HEK293 (cell line): ENCODE results near the gene ABCA2.
A peak's percentile ranks its signal among the peaks of the same experiment; 100 is the strongest.

Experiments used
- CTCF ChIA-PET: fragments of 350-600 bp; formaldehyde crosslinking; extraction: SDS; loops from one replicate; lab custom pipeline; 2021; ENCODE audit warnings: antibody characterized with exemption; lab: Yijun Ruan, JAX
- POLR2A ChIA-PET: fragments of 300-600 bp; formaldehyde crosslinking; extraction: SDS; loops from one replicate; lab custom pipeline; 2020; ENCODE audit warnings: antibody characterized with exemption, inconsistent platforms; lab: Yijun Ruan, JAX
- H3K27ac ChIP-seq: fragments of 200-500 bp; sonication (Bioruptor generic); 2 replicates; pipeline ENCODE4 v1.5.1; 2014; ENCODE audit warnings: low read depth, low read length, control low read depth, inconsistent platforms; ENCODE audit errors: extremely low read depth
- H3K36me3 ChIP-seq, 2 experiments: fragments of 200-500 bp in 1 of 2; sonication (Bioruptor generic) in 1 of 2; 1 replicate in 1 of 2; 2 replicates in 1 of 2; pipeline ENCODE4 v1.5.1; 2014 to 2017; ENCODE audit warnings: inconsistent platforms in 2 of 2, low read length in 2 of 2; ENCODE audit not compliant: control insufficient read depth in 2 of 2, insufficient read depth in 1 of 2
- H3K4me1 ChIP-seq: fragments of 200-500 bp; sonication (Bioruptor generic); 2 replicates; pipeline ENCODE4 v1.5.1; 2014; ENCODE audit warnings: mild to moderate bottlenecking, low read length, inconsistent platforms; ENCODE audit not compliant: control insufficient read depth, insufficient read depth
- H3K4me3 ChIP-seq: 2 replicates; pipeline ENCODE4 v1.5.1; 2011; ENCODE audit warnings: low read depth, mild to moderate bottlenecking, control low read depth, low read length, moderate library complexity
- H3K9me3 ChIP-seq: fragments of 200-500 bp; sonication (Bioruptor generic); 2 replicates; pipeline ENCODE4 v1.5.1; 2014; ENCODE audit warnings: low read depth, low read length, inconsistent platforms; ENCODE audit not compliant: control insufficient read depth, insufficient read depth
- GLIS2 ChIP-seq: fragments of 450-650 bp; formaldehyde crosslinking; IDR thresholded peaks from 2 replicates; pipeline ENCODE4 v1.5.1; 2016; ENCODE audit warnings: missing biosample characterization, missing genetic modification characterization
- KLF1 ChIP-seq: fragments of 450-650 bp; formaldehyde crosslinking; IDR thresholded peaks from 2 replicates; pipeline ENCODE4 v1.5.1; 2016; ENCODE audit warnings: missing biosample characterization, missing genetic modification characterization
- ZIC2 ChIP-seq: fragments of 450-650 bp; formaldehyde crosslinking; IDR thresholded peaks from 2 replicates; pipeline ENCODE4 v1.5.1; 2016; ENCODE audit warnings: missing biosample characterization, missing genetic modification characterization
- ZNF24 ChIP-seq: fragments of 450-650 bp; formaldehyde crosslinking; IDR thresholded peaks from 2 replicates; pipeline ENCODE4 v1.5.1; 2016; ENCODE audit warnings: missing biosample characterization, missing genetic modification characterization
- ZNF248 ChIP-seq: fragments of 450-650 bp; formaldehyde crosslinking; IDR thresholded peaks from 2 replicates; pipeline ENCODE4 v1.5.1; 2017; ENCODE audit warnings: missing biosample characterization, missing genetic modification characterization
- ZNF354C ChIP-seq: fragments of 450-650 bp; formaldehyde crosslinking; IDR thresholded peaks from 2 replicates; pipeline ENCODE4 v1.5.1; 2016; ENCODE audit warnings: missing biosample characterization, missing genetic modification characterization, low read depth, borderline replicate concordance
- ZNF366 ChIP-seq: fragments of 450-650 bp; formaldehyde crosslinking; conservative IDR thresholded peaks from 2 replicates; pipeline ENCODE4 v1.5.1; 2016; ENCODE audit warnings: missing biosample characterization, missing genetic modification characterization
- ZNF548 ChIP-seq: fragments of 450-650 bp; formaldehyde crosslinking; IDR thresholded peaks from 2 replicates; pipeline ENCODE4 v1.5.1; 2016; ENCODE audit warnings: missing biosample characterization, missing genetic modification characterization
- ZNF600 ChIP-seq: fragments of 450-650 bp; formaldehyde crosslinking; IDR thresholded peaks from 2 replicates; pipeline ENCODE4 v1.5.1; 2016; ENCODE audit warnings: missing biosample characterization, missing genetic modification characterization
- ZNF623 ChIP-seq: fragments of 450-650 bp; formaldehyde crosslinking; IDR thresholded peaks from 2 replicates; pipeline ENCODE4 v1.5.1; 2016; ENCODE audit warnings: missing biosample characterization, missing genetic modification characterization
- ZNF624 ChIP-seq: fragments of 450-650 bp; formaldehyde crosslinking; IDR thresholded peaks from 2 replicates; pipeline ENCODE4 v1.5.1; 2017; ENCODE audit warnings: missing biosample characterization, missing genetic modification characterization
- ZNF677 ChIP-seq: fragments of 450-650 bp; IDR thresholded peaks from 2 replicates; pipeline ENCODE4 v1.5.0; 2018; ENCODE audit warnings: missing biosample characterization, mild to moderate bottlenecking, missing genetic modification characterization, moderate library complexity
- ZSCAN30 ChIP-seq: fragments of 450-650 bp; IDR thresholded peaks from 2 replicates; pipeline ENCODE4 v1.5.1; 2018; ENCODE audit warnings: missing biosample characterization, mild to moderate bottlenecking, missing genetic modification characterization, moderate library complexity
- TF ChIP-seq, protein P1 (sequence below): fragments of 450-650 bp; formaldehyde crosslinking; IDR thresholded peaks from 2 replicates; pipeline ENCODE4 v1.5.1; 2017; ENCODE audit warnings: missing biosample characterization, missing genetic modification characterization
- TF ChIP-seq, protein P2 (sequence below): fragments of 450-650 bp; formaldehyde crosslinking; IDR thresholded peaks from 2 replicates; pipeline ENCODE4 v1.5.1; 2017; ENCODE audit warnings: missing biosample characterization, missing genetic modification characterization
- TF ChIP-seq, protein P3 (sequence below): fragments of 450-650 bp; formaldehyde crosslinking; IDR thresholded peaks from 2 replicates; pipeline ENCODE4 v1.5.1; 2016; ENCODE audit warnings: missing biosample characterization, missing genetic modification characterization

Gene ABCA2

GRCh38 chr9:136980669-136981478, 47.2 kb downstream of the ABCA2 start:
- ChIA-PET CTCF (interaction anchor here (0.8 to 1.4 kb wide), 3 partner anchors 12 to 48 kb away, joined by 3 to 4 read pairs (median 3); partner anchors contain the start of gene PAXX), POLR2A (interaction anchor here (2.5 kb wide), 1 partner anchor 11 kb away, joined by 13 read pairs; the partner anchor contains the start of gene PAXX)
- Histone ChIP-seq H3K4me1 (no peaks in the 10 kb centered on the region), H3K27ac (no peak overlapping the region), H3K4me3 (no peak overlapping the region), H3K9me3 (no peaks in the 10 kb centered on the region), H3K36me3 (no peaks in the 10 kb centered on the region)
- TF ChIP-seq ZNF600: 0 out of 2 replicates have a peak, but pooled peaks have one; percentile 14
- TF ChIP-seq ZNF24 (tag by site-specific recombination): peak; percentile 98
- TF ChIP-seq ZNF548: no peak
- TF ChIP-seq ZNF248 (tag by site-specific recombination): no peak

GRCh38 chr9:136979769-136980587, 48.1 kb downstream of the ABCA2 start:
- H3K4me1 ChIP-seq: no peaks in the 10 kb centered on the region
- no peaks in the 10 kb centered on the region for H3K9me3 ChIP-seq
- TF ChIP-seq ZNF600 (peak; percentile 36; the same call in 1 of the 2 replicates), KLF1 (tag by site-specific recombination) (peak; percentile 63; the same call in 1 of the 2 replicates), ZIC2 (tag by site-specific recombination) (0 out of 2 replicates have a peak, but pooled peaks have one; percentile 17), ZSCAN30 (tag by site-specific recombination) (no peak), GLIS2 (tag by site-specific recombination) (peak; percentile 68; the same call in 1 of the 2 replicates), ZNF623 (no peak)
- TF ChIP-seq, protein P1, sequence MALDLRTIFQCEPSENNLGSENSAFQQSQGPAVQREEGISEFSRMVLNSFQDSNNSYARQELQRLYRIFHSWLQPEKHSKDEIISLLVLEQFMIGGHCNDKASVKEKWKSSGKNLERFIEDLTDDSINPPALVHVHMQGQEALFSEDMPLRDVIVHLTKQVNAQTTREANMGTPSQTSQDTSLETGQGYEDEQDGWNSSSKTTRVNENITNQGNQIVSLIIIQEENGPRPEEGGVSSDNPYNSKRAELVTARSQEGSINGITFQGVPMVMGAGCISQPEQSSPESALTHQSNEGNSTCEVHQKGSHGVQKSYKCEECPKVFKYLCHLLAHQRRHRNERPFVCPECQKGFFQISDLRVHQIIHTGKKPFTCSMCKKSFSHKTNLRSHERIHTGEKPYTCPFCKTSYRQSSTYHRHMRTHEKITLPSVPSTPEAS (tag by site-specific recombination): no peak
- ChIA-PET CTCF (no interaction called here), POLR2A (interaction anchor here (2.5 kb wide), 1 partner anchor 12 kb away, joined by 13 read pairs; the partner anchor contains the start of gene PAXX)
- H3K36me3 ChIP-seq: no peaks in the 10 kb centered on the region
- no peak overlapping the region for H3K27ac ChIP-seq
- H3K4me3 ChIP-seq: no peak overlapping the region

GRCh38 chr9:136978865-136979544, 49.0 kb downstream of the ABCA2 start:
- POLR2A ChIA-PET: interaction anchor here (1.0 to 1.6 kb wide), 3 partner anchors 13 to 108 kb away, joined by 3 to 8 read pairs (median 4); partner anchors contain the start of genes MAN1B1 and PAXX
- CTCF ChIA-PET: no interaction called here
- Histone ChIP-seq H3K4me1 (no peaks in the 10 kb centered on the region), H3K36me3 (no peaks in the 10 kb centered on the region), H3K4me3 (no peak overlapping the region), H3K9me3 (no peaks in the 10 kb centered on the region), H3K27ac (no peak overlapping the region)
- TF ChIP-seq ZNF624 (tag by site-specific recombination): no peak
- TF ChIP-seq ZNF677 (tag by site-specific recombination): no peak
- TF ChIP-seq ZNF24 (tag by site-specific recombination): no peak
- no peak for TF ChIP-seq ZNF354C (tag by site-specific recombination)
- TF ChIP-seq, protein P2, sequence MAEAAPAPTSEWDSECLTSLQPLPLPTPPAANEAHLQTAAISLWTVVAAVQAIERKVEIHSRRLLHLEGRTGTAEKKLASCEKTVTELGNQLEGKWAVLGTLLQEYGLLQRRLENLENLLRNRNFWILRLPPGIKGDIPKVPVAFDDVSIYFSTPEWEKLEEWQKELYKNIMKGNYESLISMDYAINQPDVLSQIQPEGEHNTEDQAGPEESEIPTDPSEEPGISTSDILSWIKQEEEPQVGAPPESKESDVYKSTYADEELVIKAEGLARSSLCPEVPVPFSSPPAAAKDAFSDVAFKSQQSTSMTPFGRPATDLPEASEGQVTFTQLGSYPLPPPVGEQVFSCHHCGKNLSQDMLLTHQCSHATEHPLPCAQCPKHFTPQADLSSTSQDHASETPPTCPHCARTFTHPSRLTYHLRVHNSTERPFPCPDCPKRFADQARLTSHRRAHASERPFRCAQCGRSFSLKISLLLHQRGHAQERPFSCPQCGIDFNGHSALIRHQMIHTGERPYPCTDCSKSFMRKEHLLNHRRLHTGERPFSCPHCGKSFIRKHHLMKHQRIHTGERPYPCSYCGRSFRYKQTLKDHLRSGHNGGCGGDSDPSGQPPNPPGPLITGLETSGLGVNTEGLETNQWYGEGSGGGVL (tag by site-specific recombination): no peak
- no peak for TF ChIP-seq ZNF366
- TF ChIP-seq, protein P3, sequence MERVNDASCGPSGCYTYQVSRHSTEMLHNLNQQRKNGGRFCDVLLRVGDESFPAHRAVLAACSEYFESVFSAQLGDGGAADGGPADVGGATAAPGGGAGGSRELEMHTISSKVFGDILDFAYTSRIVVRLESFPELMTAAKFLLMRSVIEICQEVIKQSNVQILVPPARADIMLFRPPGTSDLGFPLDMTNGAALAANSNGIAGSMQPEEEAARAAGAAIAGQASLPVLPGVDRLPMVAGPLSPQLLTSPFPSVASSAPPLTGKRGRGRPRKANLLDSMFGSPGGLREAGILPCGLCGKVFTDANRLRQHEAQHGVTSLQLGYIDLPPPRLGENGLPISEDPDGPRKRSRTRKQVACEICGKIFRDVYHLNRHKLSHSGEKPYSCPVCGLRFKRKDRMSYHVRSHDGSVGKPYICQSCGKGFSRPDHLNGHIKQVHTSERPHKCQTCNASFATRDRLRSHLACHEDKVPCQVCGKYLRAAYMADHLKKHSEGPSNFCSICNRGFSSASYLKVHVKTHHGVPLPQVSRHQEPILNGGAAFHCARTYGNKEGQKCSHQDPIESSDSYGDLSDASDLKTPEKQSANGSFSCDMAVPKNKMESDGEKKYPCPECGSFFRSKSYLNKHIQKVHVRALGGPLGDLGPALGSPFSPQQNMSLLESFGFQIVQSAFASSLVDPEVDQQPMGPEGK (tag by site-specific recombination): no peak
